ENCODE data around the gene CD163L1. TPM values are rescaled to one million over a fixed set of nuclear protein-coding genes. Genes with fewer than 3 reads are reported as not detected.

CD163L1 gene
- total RNA-seq, 4 donors from 2014 or later = 0.11 to 1.6 (median 0.34) TPM

DNA sequence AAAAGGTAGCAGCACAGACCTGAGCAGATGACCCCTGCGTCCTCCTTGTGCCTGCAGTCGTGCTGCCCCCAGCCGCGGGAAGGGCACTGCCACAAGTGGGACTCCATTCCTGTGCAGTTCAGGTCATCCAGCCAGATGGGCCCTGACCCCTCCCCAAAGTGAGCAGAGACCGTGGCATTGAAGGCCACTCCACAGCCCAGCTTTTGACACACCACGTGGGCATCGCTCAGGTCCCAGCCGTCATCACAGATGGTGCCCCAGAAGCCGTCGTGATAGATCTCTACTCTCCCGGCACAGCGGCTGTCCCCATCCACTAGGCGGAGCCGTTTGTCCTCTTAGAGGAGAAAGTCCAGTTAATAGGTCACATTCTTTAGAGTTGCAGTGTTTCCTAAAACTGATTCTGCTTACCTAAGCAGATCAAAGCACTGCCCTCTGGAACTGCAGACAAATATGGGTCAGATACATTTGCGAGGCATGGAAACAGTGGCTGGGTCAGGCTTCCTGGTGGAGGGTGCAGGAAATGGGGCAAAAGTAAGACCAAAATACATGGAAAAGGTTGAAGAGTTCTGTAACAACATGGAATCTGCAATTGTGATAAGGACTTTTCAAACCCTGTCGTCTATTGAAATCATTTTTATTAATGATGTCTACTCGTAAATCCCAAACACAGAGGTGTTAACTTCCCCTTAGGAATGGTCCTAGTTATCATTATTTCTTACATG, 69.4 kb downstream of the CD163L1 start:
- no peak for DNase-seq (ENCODE audit: low spot score in 2 of 2)
- H3K4me3 ChIP-seq (ENCODE audit: low read depth, poor library complexity, severe bottlenecking) = no peak overlapping the region
- WGBS, 2 donors = 49 to 53% methylated on average over 16 to 17 of the region's 17 CpGs
- TF ChIP-seq, protein P1, sequence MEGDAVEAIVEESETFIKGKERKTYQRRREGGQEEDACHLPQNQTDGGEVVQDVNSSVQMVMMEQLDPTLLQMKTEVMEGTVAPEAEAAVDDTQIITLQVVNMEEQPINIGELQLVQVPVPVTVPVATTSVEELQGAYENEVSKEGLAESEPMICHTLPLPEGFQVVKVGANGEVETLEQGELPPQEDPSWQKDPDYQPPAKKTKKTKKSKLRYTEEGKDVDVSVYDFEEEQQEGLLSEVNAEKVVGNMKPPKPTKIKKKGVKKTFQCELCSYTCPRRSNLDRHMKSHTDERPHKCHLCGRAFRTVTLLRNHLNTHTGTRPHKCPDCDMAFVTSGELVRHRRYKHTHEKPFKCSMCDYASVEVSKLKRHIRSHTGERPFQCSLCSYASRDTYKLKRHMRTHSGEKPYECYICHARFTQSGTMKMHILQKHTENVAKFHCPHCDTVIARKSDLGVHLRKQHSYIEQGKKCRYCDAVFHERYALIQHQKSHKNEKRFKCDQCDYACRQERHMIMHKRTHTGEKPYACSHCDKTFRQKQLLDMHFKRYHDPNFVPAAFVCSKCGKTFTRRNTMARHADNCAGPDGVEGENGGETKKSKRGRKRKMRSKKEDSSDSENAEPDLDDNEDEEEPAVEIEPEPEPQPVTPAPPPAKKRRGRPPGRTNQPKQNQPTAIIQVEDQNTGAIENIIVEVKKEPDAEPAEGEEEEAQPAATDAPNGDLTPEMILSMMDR (IDR thresholded peaks at IDR 0.05) = no peak
- no peak for TF ChIP-seq POLR2A (IDR thresholded peaks at IDR 0.05)
- intact Hi-C loops (cut with DNase I; ENCODE audit: low total_unique reads) = no loop called here

DNA sequence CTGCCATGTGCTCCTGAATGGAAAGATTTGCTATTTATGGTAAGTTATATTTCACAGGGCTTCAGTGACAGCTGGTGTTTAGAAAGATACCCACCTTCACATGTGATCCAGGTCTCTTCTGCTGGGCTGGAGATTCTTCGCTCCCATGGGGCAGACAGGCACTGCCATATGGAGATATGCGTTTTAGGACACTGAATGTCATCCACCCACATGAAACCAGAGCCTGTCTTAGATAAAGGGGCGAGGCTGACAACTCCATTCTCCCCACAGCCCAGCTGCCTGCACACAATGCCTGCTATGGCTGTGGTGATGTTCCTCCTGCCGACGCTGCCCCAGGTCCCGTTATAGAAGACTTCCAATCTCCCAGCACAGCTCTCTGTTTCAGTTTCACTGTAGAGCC, 70.7 kb downstream of the CD163L1 start:
- H3K4me3 ChIP-seq (ENCODE audit: low read depth, poor library complexity, severe bottlenecking) = no peak overlapping the region
- no peak for DNase-seq (ENCODE audit: low spot score in 2 of 2)
- WGBS, 2 donors = 63 to 73% methylated on average over 6 of the region's 6 CpGs
- TF ChIP-seq, protein P1 (IDR thresholded peaks at IDR 0.05) = no peak
- TF ChIP-seq POLR2A (IDR thresholded peaks at IDR 0.05) = no peak
- intact Hi-C loops (cut with DNase I; ENCODE audit: low total_unique reads) = no loop called here

DNA sequence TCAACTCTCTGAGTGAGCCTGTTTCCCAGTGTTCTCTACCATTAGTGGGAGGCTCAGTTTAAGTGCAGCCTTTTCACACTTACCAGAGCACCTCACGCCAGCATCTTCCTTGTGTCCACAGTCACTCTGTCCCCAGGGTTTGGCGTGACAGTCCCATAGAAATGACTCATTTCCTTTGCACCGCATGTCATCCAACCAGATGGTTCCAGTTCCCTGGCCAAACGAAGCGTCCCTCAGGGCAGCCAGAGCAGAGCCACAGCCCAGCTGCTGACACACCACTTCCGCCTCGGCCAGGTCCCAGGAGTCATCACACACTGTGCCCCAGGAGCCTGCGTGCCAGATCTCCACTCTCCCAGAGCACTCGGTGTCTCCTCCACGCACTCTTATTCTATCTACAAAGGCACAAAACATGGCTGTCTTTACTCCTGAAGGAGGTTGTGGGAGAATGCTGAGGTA, 74.7 kb downstream of the CD163L1 start:
- no peak overlapping the region for H3K4me3 ChIP-seq (ENCODE audit: low read depth, poor library complexity, severe bottlenecking)
- DNase-seq (ENCODE audit: low spot score in 2 of 2) = peak; percentile 21 to 86
- TF ChIP-seq POLR2A (IDR thresholded peaks at IDR 0.05) = no peak
- TF ChIP-seq, protein P1 (IDR thresholded peaks at IDR 0.05) = no peak
- 49 to 65% methylated on average over 10 of the region's 10 CpGs for WGBS, 2 donors
- intact Hi-C loops (cut with DNase I; ENCODE audit: low total_unique reads) = no loop called here

DNA sequence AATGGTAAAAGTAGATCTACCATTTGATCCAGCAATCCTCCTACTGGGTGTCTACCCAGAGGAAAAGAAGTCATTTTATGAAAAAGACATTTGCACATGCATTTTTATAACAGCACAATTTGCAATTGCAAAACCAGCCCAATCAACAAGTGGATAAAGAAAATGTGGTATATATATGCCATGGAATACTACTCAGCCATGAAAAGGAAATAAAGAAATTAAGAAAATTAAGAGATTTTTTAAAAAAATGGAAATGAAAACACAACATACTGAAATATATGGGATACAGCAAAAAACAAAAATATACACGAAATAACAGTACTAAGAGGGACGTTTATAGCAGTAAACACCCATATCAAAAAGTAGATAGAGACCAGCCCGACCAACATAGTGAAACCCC, 81.2 kb downstream of the CD163L1 start:
- no peak overlapping the region for H3K4me3 ChIP-seq (ENCODE audit: low read depth, poor library complexity, severe bottlenecking)
- WGBS, 2 donors = 83 to 88% methylated on average over 3 of the region's 3 CpGs
- intact Hi-C loops (cut with DNase I; ENCODE audit: low total_unique reads) = no loop called here
- no peak for DNase-seq (ENCODE audit: low spot score in 2 of 2)
- no peak for TF ChIP-seq POLR2A (IDR thresholded peaks at IDR 0.05)
- TF ChIP-seq, protein P1 (IDR thresholded peaks at IDR 0.05) = no peak

DNA sequence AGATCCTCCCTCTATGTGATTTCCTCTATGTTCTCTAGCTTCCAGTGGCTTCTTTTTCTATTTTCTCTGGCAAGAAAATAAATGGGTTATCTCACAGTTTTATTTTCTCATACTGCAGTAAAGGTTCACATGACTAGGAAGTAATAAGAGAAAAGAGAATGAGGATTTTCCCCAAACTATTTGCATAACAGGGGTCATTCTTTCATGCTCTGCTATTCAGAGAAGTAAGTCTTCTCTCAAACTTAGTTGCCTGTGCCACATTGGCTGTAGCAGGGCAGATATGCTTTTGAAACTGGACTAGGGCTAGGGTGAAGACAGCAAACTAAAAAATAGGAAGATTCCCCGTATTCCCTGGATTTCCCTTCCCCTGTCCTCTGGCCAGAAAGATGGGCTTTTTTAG, 82.7 kb downstream of the CD163L1 start:
- no peak for TF ChIP-seq POLR2A (IDR thresholded peaks at IDR 0.05)
- TF ChIP-seq, protein P1 (IDR thresholded peaks at IDR 0.05) = no peak
- intact Hi-C loops (cut with DNase I; ENCODE audit: low total_unique reads) = no loop called here
- WGBS, 2 donors = 98 to 100% methylated on average over 1 of the region's 1 CpG

DNA sequence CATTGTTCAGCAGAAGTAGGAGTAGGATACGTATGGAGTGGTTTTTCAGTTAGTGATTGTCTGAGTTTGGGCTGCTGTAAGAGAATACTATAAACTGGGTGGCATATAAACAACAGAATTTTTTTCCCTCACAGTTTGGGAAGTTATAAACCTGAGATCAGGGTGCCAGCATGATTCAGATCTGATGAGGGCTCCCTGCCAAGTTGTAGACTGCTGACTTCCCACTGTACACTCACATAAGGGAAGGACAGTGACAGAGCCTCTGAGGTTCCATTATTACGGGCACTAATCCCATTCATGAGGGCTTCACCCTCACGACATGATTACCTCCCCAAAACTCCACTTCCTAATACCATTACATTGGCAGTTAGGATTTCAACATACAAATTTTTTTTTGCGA, 89.4 kb downstream of the CD163L1 start:
- no peak overlapping the region for H3K4me3 ChIP-seq (ENCODE audit: low read depth, poor library complexity, severe bottlenecking)
- TF ChIP-seq POLR2A (IDR thresholded peaks at IDR 0.05) = no peak
- TF ChIP-seq, protein P1 (IDR thresholded peaks at IDR 0.05) = no peak
- DNase-seq (ENCODE audit: low spot score in 2 of 2) = no peak
- 79 to 82% methylated on average over 4 of the region's 4 CpGs for WGBS, 2 donors
- intact Hi-C loops (cut with DNase I; ENCODE audit: low total_unique reads) = no loop called here

More for the DNA sequence above, 82.7 kb downstream of the CD163L1 start:
- no peak for DNase-seq (ENCODE audit: low spot score in 2 of 2)
- H3K4me3 ChIP-seq (ENCODE audit: low read depth, poor library complexity, severe bottlenecking) = no peak overlapping the region

Measured in lower leg skin (tissue), 4 donors.